Activated T-cell treated with anti-CD3 and anti-CD28 coated beads, Interleukin-2, amount 50 U/mL, for 72 hours (primary cell): ENCODE results near the gene RPS15. TPM values are rescaled to one million over a fixed set of nuclear protein-coding genes. Genes with fewer than 3 reads are reported as not detected.

Source experiments
- ATAC-seq, 2 donors: fragments of 150-1000 bp; cut with Tn5 transposase; replicated peaks in 1 of 2; 2 replicates each; pipeline ENCODE4 v1.10.0; 2021; ENCODE audit warnings: moderate library complexity in 2 of 2, mild to moderate bottlenecking in 1 of 2
- DNase-seq, 2 donors: peaks; one replicate each; pipeline ENCODE4 v3.0.0; 2021 to 2022; ENCODE audit warnings: mixed read lengths in 1 of 2
- H3K27ac Mint-ChIP-seq: one replicate; pipeline ENCODE4 v1.8.0; 2022; ENCODE audit warnings: mild to moderate bottlenecking, moderate library complexity, mixed read lengths
- H3K27me3 Mint-ChIP-seq: one replicate; pipeline ENCODE4 v1.8.0; 2022; ENCODE audit warnings: low read depth, mixed read lengths
- H3K36me3 Mint-ChIP-seq, 2 donors: one replicate each; pipeline ENCODE4 v1.8.0; 2022; ENCODE audit warnings: mixed read lengths in 2 of 2, mild to moderate bottlenecking in 1 of 2; ENCODE audit not compliant: insufficient read depth in 2 of 2
- H3K4me1 Mint-ChIP-seq: one replicate; pipeline ENCODE4 v1.8.0; 2022; ENCODE audit warnings: low read depth, mixed read lengths
- H3K4me3 Mint-ChIP-seq, 2 donors: one replicate each; pipeline ENCODE4 v1.8.0; 2022; ENCODE audit warnings: mild to moderate bottlenecking in 2 of 2, mixed read lengths in 2 of 2, moderate library complexity in 2 of 2
- H3K9me3 Mint-ChIP-seq, 2 donors: one replicate each; pipeline ENCODE4 v1.8.0; 2022; ENCODE audit warnings: mixed read lengths in 2 of 2
- total RNA-seq, 2 donors: library from RNA; stranded (reverse); gene quantifications; one replicate each; pipeline ENCODE4 v1.2.3, GENCODE V29; 2022

RPS15 gene
- total RNA-seq, 2 donors from 2014 or later, result 1,293 to 1,490 TPM

GRCh38 chr19:1460033-1460995 is 22.1 kb downstream of the RPS15 start:
- Mint-ChIP-seq H3K4me1 (peaks cover 16% of the 10 kb centered on the region), H3K4me3 (no peak overlapping the region), H3K27me3 (peaks cover 12% of the 10 kb centered on the region), H3K9me3 (no peaks in the 10 kb centered on the region), H3K36me3 (no peaks in the 10 kb centered on the region), H3K27ac (no peak overlapping the region)
- no peak for ATAC-seq
- DNase-seq, result no peak

GRCh38 chr19:1461862-1462261 is 23.7 kb downstream of the RPS15 start:
- peaks cover 6% of the 10 kb centered on the region for H3K27me3 Mint-ChIP-seq
- no peak overlapping the region for H3K4me3 Mint-ChIP-seq
- H3K36me3 Mint-ChIP-seq, result no peaks in the 10 kb centered on the region
- no peak for DNase-seq
- H3K9me3 Mint-ChIP-seq, result no peaks in the 10 kb centered on the region
- no peak overlapping the region for H3K27ac Mint-ChIP-seq
- H3K4me1 Mint-ChIP-seq, result peaks cover 10% of the 10 kb centered on the region
- ATAC-seq, result no peak

- peak in 1 of 2 donors; percentile 48 for ATAC-seq
- H3K27ac Mint-ChIP-seq, result no peak overlapping the region
- DNase-seq, result peak; percentile 47 to 65
- no peak overlapping the region for H3K4me3 Mint-ChIP-seq
- H3K27me3 Mint-ChIP-seq, result no peaks in the 10 kb centered on the region
- H3K4me1 Mint-ChIP-seq, result peaks cover 4% of the 10 kb centered on the region
- H3K9me3 Mint-ChIP-seq, result no peaks in the 10 kb centered on the region
- no peaks in the 10 kb centered on the region for H3K36me3 Mint-ChIP-seq
These were observed 27.2 kb downstream of the RPS15 start for GRCh38 chr19:1465191-1466016.

GRCh38 chr19:1466018-1466460 is 27.8 kb downstream of the RPS15 start:
- ATAC-seq, result no peak
- H3K36me3 Mint-ChIP-seq, result no peaks in the 10 kb centered on the region
- no peak for DNase-seq
- H3K27ac Mint-ChIP-seq, result no peak overlapping the region
- peaks cover 2% of the 10 kb centered on the region for H3K27me3 Mint-ChIP-seq
- peaks cover 4% of the 10 kb centered on the region for H3K4me1 Mint-ChIP-seq
- H3K9me3 Mint-ChIP-seq, result no peaks in the 10 kb centered on the region
- H3K4me3 Mint-ChIP-seq, result no peak overlapping the region

GRCh38 chr19:1466461-1467214 is 28.4 kb downstream of the RPS15 start:
- DNase-seq (no peak), ATAC-seq (no peak)
- no peaks in the 10 kb centered on the region for H3K9me3 Mint-ChIP-seq
- peaks cover 6% of the 10 kb centered on the region for H3K27me3 Mint-ChIP-seq
- H3K4me1 Mint-ChIP-seq, result peaks cover 4% of the 10 kb centered on the region
- H3K4me3 Mint-ChIP-seq, result no peak overlapping the region
- no peaks in the 10 kb centered on the region for H3K36me3 Mint-ChIP-seq
- no peak overlapping the region for H3K27ac Mint-ChIP-seq

GRCh38 chr19:1467215-1467489 is 29.0 kb downstream of the RPS15 start:
- Mint-ChIP-seq H3K4me1 (peaks cover 4% of the 10 kb centered on the region), H3K9me3 (no peaks in the 10 kb centered on the region), H3K4me3 (no peak overlapping the region), H3K27ac (no peak overlapping the region), H3K36me3 (no peaks in the 10 kb centered on the region), H3K27me3 (peaks cover 6% of the 10 kb centered on the region)
- DNase-seq (no peak), ATAC-seq (no peak)

GRCh38 chr19:1467490-1468273 is 29.5 kb downstream of the RPS15 start:
- Mint-ChIP-seq H3K27me3 (peaks cover 6% of the 10 kb centered on the region), H3K4me1 (peaks cover 4% of the 10 kb centered on the region), H3K36me3 (no peaks in the 10 kb centered on the region), H3K4me3 (no peak overlapping the region), H3K9me3 (no peaks in the 10 kb centered on the region), H3K27ac (no peak overlapping the region)
- ATAC-seq (no peak), DNase-seq (no peak)

- H3K27ac Mint-ChIP-seq, result no peak overlapping the region
- H3K36me3 Mint-ChIP-seq, result no peaks in the 10 kb centered on the region
- H3K9me3 Mint-ChIP-seq, result no peaks in the 10 kb centered on the region
- ATAC-seq (no peak), DNase-seq (no peak)
- H3K4me3 Mint-ChIP-seq, result peak overlapping the region; percentile 29 to 37
- H3K27me3 Mint-ChIP-seq, result peaks cover 6% of the 10 kb centered on the region
- H3K4me1 Mint-ChIP-seq, result peaks cover 4% of the 10 kb centered on the region
These were observed 30.2 kb downstream of the RPS15 start for GRCh38 chr19:1468274-1468820.

- DNase-seq (peak; percentile 56 to 63), ATAC-seq (peak; percentile 14 to 28)
- H3K27me3 Mint-ChIP-seq, result peaks cover 6% of the 10 kb centered on the region
- no peak overlapping the region for H3K27ac Mint-ChIP-seq
- peak overlapping the region; percentile 29 to 37 for H3K4me3 Mint-ChIP-seq
- H3K9me3 Mint-ChIP-seq, result no peaks in the 10 kb centered on the region
- peaks cover 4% of the 10 kb centered on the region for H3K4me1 Mint-ChIP-seq
- H3K36me3 Mint-ChIP-seq, result no peaks in the 10 kb centered on the region
These were observed 30.6 kb downstream of the RPS15 start for GRCh38 chr19:1468821-1469254.

- Mint-ChIP-seq H3K36me3 (no peaks in the 10 kb centered on the region), H3K27ac (no peak overlapping the region), H3K4me1 (peaks cover 4% of the 10 kb centered on the region), H3K27me3 (peaks cover 6% of the 10 kb centered on the region), H3K4me3 (peak overlapping the region in 1 of 2 donors; percentile 82), H3K9me3 (no peaks in the 10 kb centered on the region)
- ATAC-seq (peak; percentile 39), DNase-seq (peak in 1 of 2 donors; percentile 52)
These were observed 31.3 kb downstream of the RPS15 start for GRCh38 chr19:1469255-1470054.

GRCh38 chr19:1470055-1470304 is 31.8 kb downstream of the RPS15 start:
- Mint-ChIP-seq H3K27ac (no peak overlapping the region), H3K4me1 (peaks cover 4% of the 10 kb centered on the region), H3K9me3 (no peaks in the 10 kb centered on the region), H3K4me3 (peak overlapping the region; percentile 80 to 82), H3K27me3 (peaks cover 6% of the 10 kb centered on the region), H3K36me3 (no peaks in the 10 kb centered on the region)
- ATAC-seq (no peak), DNase-seq (no peak)
